MM.1S (cell line): ENCODE results near the gene GYPC.
"Not testable (repeated sequence)": the region's sequence is repeated elsewhere in the genome, so short reads cannot be mapped to it uniquely, and the experiment has no call there.

Experiments used
- DNase-seq: peaks from one replicate; pipeline ENCODE4 v3.0.0-alpha.2; 2015
- H2AFZ ChIP-seq: fragments of 300-600 bp; sonication (generic); 2 replicates; pipeline ENCODE4 v1.6.0; 2016; ENCODE audit warnings: antibody characterized with exemption, low read length
- H3F3A ChIP-seq: fragments of 300-600 bp; sonication (generic); 2 replicates; pipeline ENCODE4 v1.6.1; 2016; ENCODE audit warnings: mild to moderate bottlenecking, antibody characterized with exemption, low read length, moderate library complexity, mixed read lengths; ENCODE audit not compliant: insufficient read depth
- H3K27ac ChIP-seq: fragments of 300-600 bp; sonication (generic); 2 replicates; pipeline ENCODE4 v1.5.1; 2016; ENCODE audit warnings: mild to moderate bottlenecking, low read length
- H3K27me3 ChIP-seq: fragments of 300-600 bp; sonication (generic); replicated peaks from 2 replicates; pipeline ENCODE4 v1.6.0; 2016; ENCODE audit warnings: low read length; ENCODE audit not compliant: insufficient read depth
- H3K36me3 ChIP-seq: fragments of 300-600 bp; sonication (generic); replicated peaks from 2 replicates; pipeline ENCODE4 v1.6.1; 2016; ENCODE audit warnings: mild to moderate bottlenecking, low read length, mixed read lengths; ENCODE audit not compliant: insufficient read depth
- H3K4me1 ChIP-seq: fragments of 300-600 bp; sonication (generic); 2 replicates; pipeline ENCODE4 v1.6.1; 2016; ENCODE audit warnings: low read length, mixed read lengths
- H3K4me2 ChIP-seq: fragments of 300-600 bp; sonication (generic); 2 replicates; pipeline ENCODE4 v1.6.0; 2016; ENCODE audit warnings: low read depth, low read length
- H3K4me3 ChIP-seq: fragments of 300-600 bp; sonication (generic); 2 replicates; pipeline ENCODE4 v1.5.1; 2016; ENCODE audit warnings: low read length, mixed read lengths
- H3K79me2 ChIP-seq: fragments of 300-600 bp; sonication (generic); 2 replicates; pipeline ENCODE4 v1.6.1; 2016; ENCODE audit warnings: mixed run types, low read length, mixed read lengths
- H3K9ac ChIP-seq: fragments of 300-600 bp; sonication (generic); 2 replicates; pipeline ENCODE4 v1.6.1; 2016; ENCODE audit warnings: low read length, mixed read lengths
- H3K9me2 ChIP-seq: fragments of 300-600 bp; sonication (generic); replicated peaks from 2 replicates; pipeline ENCODE4 v1.6.1; 2016; ENCODE audit warnings: mild to moderate bottlenecking, low read length, mixed read lengths; ENCODE audit not compliant: insufficient read depth
- H3K9me3 ChIP-seq: fragments of 300-600 bp; sonication (generic); replicated peaks from 2 replicates; pipeline ENCODE4 v1.6.1; 2016; ENCODE audit warnings: mild to moderate bottlenecking, low read length, mixed read lengths; ENCODE audit not compliant: insufficient read depth
- H4K20me1 ChIP-seq: fragments of 300-600 bp; sonication (generic); 2 replicates; pipeline ENCODE4 v1.6.1; 2016; ENCODE audit warnings: mild to moderate bottlenecking, low read length, moderate library complexity, mixed read lengths; ENCODE audit not compliant: insufficient read depth
- EZH2 ChIP-seq: fragments of 300-600 bp; sonication (generic); optimal IDR thresholded peaks from 2 replicates; pipeline ENCODE3; 2017; ENCODE audit warnings: low read depth, mild to moderate bottlenecking, antibody characterized with exemption, low read length, mixed read lengths
- EZH2phosphoT487 ChIP-seq: fragments of 300-600 bp; sonication (generic); IDR thresholded peaks from 2 replicates; pipeline ENCODE4 v1.6.1; 2018; ENCODE audit warnings: antibody characterized with exemption, low read length
- TF ChIP-seq, protein P1 (sequence below): fragments of 300-600 bp; sonication (generic); IDR thresholded peaks from 2 replicates; pipeline ENCODE4 v1.5.1; 2016; ENCODE audit warnings: antibody characterized with exemption, low read length, mixed read lengths

The GYPC gene

DNA sequence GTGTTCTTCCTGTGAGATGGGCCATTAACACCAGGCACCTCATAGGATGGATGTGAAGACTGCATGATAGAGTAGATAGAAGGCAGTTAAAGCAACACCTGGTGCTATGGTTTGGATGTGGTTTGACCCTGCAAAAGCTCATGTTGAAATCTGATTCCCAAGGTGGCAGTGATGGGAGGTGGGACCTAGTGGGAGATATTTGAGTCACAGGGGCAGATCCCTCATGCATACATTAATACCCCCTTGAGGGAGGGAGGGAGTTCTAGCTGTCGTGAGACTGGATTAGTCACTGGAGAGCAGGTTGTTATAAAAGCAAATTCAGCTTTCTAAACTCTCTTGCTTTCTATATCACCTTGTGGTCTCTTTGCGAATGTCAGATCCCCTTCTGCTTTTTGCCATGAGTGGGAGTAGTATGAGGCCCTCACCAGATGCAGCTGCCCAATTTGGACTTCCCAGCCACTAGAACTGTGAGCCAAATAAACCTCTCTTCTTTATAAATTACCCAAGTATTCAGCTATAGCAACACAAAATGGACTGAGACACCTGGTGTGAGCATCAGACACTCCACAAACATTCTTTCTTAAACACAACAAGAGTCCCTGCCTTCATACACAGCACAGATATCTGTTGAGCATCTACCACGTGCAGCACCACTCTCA, 37.1 kb downstream of the GYPC start:
- H4K20me1 ChIP-seq, result not testable (repeated sequence)

DNA sequence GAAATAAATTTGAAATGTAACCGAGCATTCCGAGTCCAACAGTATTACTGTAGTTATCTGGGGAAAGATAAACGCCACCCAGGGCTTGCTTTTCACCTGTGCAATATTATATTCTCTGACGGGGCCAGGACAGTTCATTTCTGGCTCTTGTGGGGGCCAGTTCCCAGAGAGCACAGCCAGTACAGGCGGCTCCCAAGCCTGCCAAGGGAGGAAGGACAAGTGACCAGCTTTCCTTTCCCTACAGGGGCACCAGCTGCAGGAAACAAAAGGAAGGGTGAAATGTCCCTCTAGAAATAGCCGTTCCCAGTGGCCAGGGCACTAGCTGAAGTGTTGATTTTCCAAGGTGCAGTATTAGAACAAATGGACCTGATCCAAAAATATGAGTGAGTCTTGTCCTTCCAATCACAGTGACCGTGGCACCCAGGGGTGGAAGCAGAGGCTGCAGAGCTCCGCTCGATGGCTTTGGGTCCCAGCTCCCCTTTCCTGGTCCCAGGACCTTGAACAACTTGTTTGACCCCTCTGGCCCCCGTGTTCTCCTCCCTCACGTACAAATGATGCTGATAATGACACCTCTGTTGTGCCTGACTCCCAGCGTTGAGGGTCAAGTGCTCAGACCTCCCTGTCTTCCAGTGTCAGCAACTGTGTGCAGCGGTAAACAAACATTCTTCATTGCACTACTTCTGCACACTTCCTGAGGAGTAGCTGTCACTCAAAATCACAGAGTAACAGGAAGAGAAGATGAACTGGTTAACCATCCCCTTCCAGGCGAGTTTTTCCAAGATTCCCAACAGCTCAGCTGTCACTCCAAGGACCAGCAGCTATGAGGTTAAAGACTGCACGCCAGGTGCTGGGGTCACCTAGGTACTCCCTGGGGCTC, 40.9 kb downstream of the GYPC start:
- TF ChIP-seq, protein P1, sequence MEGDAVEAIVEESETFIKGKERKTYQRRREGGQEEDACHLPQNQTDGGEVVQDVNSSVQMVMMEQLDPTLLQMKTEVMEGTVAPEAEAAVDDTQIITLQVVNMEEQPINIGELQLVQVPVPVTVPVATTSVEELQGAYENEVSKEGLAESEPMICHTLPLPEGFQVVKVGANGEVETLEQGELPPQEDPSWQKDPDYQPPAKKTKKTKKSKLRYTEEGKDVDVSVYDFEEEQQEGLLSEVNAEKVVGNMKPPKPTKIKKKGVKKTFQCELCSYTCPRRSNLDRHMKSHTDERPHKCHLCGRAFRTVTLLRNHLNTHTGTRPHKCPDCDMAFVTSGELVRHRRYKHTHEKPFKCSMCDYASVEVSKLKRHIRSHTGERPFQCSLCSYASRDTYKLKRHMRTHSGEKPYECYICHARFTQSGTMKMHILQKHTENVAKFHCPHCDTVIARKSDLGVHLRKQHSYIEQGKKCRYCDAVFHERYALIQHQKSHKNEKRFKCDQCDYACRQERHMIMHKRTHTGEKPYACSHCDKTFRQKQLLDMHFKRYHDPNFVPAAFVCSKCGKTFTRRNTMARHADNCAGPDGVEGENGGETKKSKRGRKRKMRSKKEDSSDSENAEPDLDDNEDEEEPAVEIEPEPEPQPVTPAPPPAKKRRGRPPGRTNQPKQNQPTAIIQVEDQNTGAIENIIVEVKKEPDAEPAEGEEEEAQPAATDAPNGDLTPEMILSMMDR, result no peak
- no peak for TF ChIP-seq EZH2
- TF ChIP-seq EZH2phosphoT487, result no peak
- no peaks in the 10 kb centered on the region for H3K36me3 ChIP-seq
- DNase-seq, result no peak
- no peaks in the 10 kb centered on the region for H3K9me3 ChIP-seq
- no peak overlapping the region for H3K27ac ChIP-seq
- H3K79me2 ChIP-seq, result no peaks in the 10 kb centered on the region
- no peaks in the 10 kb centered on the region for H3K9me2 ChIP-seq
- no peak overlapping the region for H3K9ac ChIP-seq
- H3K4me1 ChIP-seq, result no peaks in the 10 kb centered on the region
- no peaks in the 10 kb centered on the region for H3F3A ChIP-seq
- no peak overlapping the region for H2AFZ ChIP-seq
- no peak overlapping the region for H3K4me3 ChIP-seq
- no peaks in the 10 kb centered on the region for H3K27me3 ChIP-seq
- no peaks in the 10 kb centered on the region for H4K20me1 ChIP-seq
- no peak overlapping the region for H3K4me2 ChIP-seq

More for the DNA sequence above, 37.1 kb downstream of the GYPC start:
- DNase-seq, H3K9me3 ChIP-seq, H3K27me3 ChIP-seq, H3F3A ChIP-seq, H3K79me2 ChIP-seq, H3K36me3 ChIP-seq, H3K4me1 ChIP-seq, H3K9ac ChIP-seq, H3K4me3 ChIP-seq, H2AFZ ChIP-seq, H3K4me2 ChIP-seq, H3K9me2 ChIP-seq, H3K27ac ChIP-seq: not testable (repeated sequence)

DNA sequence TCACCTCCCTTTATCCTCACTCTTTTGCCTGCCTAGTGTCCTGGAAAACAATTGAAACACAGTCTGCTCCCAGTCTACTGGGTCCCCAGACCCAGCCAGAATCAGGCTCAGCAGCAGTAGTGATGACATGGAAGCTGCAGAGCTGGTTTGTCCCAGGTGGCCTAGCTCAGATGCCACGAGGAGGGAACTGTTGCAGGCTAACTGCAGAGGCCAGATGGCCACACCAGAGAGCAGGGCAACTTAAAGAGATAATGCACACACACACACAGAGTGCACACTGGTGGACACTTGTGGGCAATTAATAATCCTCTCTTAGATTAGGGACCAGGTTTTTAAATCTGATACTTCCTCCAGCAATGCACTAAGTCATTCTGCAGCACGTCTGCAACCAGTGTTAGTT, 42.4 kb downstream of the GYPC start:
- H3K9me3 ChIP-seq, result no peaks in the 10 kb centered on the region
- H3K79me2 ChIP-seq, result no peaks in the 10 kb centered on the region
- H4K20me1 ChIP-seq, result no peaks in the 10 kb centered on the region
- no peaks in the 10 kb centered on the region for H3K27me3 ChIP-seq
- no peak overlapping the region for H3K9ac ChIP-seq
- H3K4me1 ChIP-seq, result no peaks in the 10 kb centered on the region
- DNase-seq, result no peak
- no peak for TF ChIP-seq EZH2
- TF ChIP-seq EZH2phosphoT487, result no peak
- TF ChIP-seq, protein P1, result no peak
- H3K4me2 ChIP-seq, result no peak overlapping the region
- no peak overlapping the region for H3K4me3 ChIP-seq
- H2AFZ ChIP-seq, result no peak overlapping the region
- H3K9me2 ChIP-seq, result no peaks in the 10 kb centered on the region
- H3F3A ChIP-seq, result no peaks in the 10 kb centered on the region
- H3K27ac ChIP-seq, result no peak overlapping the region
- no peaks in the 10 kb centered on the region for H3K36me3 ChIP-seq

DNA sequence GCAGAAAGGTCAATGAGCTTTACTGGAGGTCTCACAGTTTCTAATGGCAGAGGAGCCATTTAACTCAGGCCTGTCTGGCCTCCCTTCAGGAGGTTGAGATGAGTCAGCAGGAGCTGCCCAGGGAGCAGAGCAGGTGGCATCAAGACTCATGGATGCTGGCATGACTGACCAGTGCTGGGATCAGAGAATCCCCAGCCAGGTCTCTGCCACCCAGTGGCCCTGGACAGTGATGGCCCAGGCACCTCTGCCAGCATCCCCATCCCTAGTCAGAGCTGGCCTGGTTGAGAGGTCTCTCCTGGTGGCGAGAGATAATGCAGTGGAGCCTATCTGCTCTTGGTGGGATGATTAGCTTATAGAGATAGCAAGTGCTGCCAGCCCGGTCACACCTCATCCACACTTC, 43.1 kb downstream of the GYPC start:
- Histone ChIP-seq H3F3A (no peaks in the 10 kb centered on the region), H4K20me1 (no peaks in the 10 kb centered on the region), H3K4me3 (no peak overlapping the region), H3K79me2 (no peaks in the 10 kb centered on the region), H3K9me2 (no peaks in the 10 kb centered on the region), H2AFZ (no peak overlapping the region), H3K27me3 (no peaks in the 10 kb centered on the region), H3K4me2 (no peak overlapping the region), H3K4me1 (no peaks in the 10 kb centered on the region), H3K36me3 (no peaks in the 10 kb centered on the region), H3K9me3 (no peaks in the 10 kb centered on the region), H3K27ac (no peak overlapping the region), H3K9ac (no peak overlapping the region)
- TF ChIP-seq EZH2phosphoT487, result no peak
- TF ChIP-seq, protein P1, result no peak
- no peak for DNase-seq
